Suppressor macrophage treated with lipopolysaccharide for 1 hour (primary cell): Measurements from ENCODE around the gene ORC1.

Experiments
- DNase-seq, 3 donors: peaks; one replicate each; pipeline ENCODE4 v3.0.0-alpha.2; 2020 to 2022

The ORC1 gene

GRCh38 chr1:52341655-52342260 is 62.5 kb downstream of the ORC1 start:
- DNase-seq = no peak

GRCh38 chr1:52337439-52337838 is 66.8 kb downstream of the ORC1 start:
- no peak for DNase-seq

GRCh38 chr1:52334906-52335528 is 69.2 kb downstream of the ORC1 start:
- no peak for DNase-seq

- DNase-seq = peak in 2 of 3 donors; percentile 24 to 46
Measured at GRCh38 chr1:52332411-52332810, 71.8 kb downstream of the ORC1 start.

- DNase-seq = no peak
Measured at GRCh38 chr1:52328615-52329014, 75.6 kb downstream of the ORC1 start.

- DNase-seq = no peak
Measured at GRCh38 chr1:52325786-52326185, 78.4 kb downstream of the ORC1 start.

- DNase-seq = no peak
Measured at GRCh38 chr1:52323731-52324130, 80.5 kb downstream of the ORC1 start.
